Esophagus squamous epithelium (tissue), 4 donors: Measurements from ENCODE around the gene PIK3R5.

Experiments used
- POLR2A ChIP-seq, 4 donors: fragments of 450-650 bp; IDR thresholded peaks; one replicate each; pipeline ENCODE4 v1.6.1; 2017; ENCODE audit warnings: antibody characterized with exemption in 4 of 4, mild to moderate bottlenecking in 4 of 4, moderate library complexity in 3 of 4
- TF ChIP-seq, protein P1 (sequence below), 6 experiments: fragments of 450-650 bp in 4 of 6; fragments of 200-600 bp in 2 of 6; sonication (generic) in 2 of 6; IDR thresholded peaks; one replicate each; pipeline ENCODE4 v1.5.1; 2016 to 2019; ENCODE audit warnings: antibody characterized with exemption in 6 of 6, mild to moderate bottlenecking in 4 of 6, moderate library complexity in 4 of 6

- TF ChIP-seq, protein P1, sequence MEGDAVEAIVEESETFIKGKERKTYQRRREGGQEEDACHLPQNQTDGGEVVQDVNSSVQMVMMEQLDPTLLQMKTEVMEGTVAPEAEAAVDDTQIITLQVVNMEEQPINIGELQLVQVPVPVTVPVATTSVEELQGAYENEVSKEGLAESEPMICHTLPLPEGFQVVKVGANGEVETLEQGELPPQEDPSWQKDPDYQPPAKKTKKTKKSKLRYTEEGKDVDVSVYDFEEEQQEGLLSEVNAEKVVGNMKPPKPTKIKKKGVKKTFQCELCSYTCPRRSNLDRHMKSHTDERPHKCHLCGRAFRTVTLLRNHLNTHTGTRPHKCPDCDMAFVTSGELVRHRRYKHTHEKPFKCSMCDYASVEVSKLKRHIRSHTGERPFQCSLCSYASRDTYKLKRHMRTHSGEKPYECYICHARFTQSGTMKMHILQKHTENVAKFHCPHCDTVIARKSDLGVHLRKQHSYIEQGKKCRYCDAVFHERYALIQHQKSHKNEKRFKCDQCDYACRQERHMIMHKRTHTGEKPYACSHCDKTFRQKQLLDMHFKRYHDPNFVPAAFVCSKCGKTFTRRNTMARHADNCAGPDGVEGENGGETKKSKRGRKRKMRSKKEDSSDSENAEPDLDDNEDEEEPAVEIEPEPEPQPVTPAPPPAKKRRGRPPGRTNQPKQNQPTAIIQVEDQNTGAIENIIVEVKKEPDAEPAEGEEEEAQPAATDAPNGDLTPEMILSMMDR (IDR thresholded peaks at IDR 0.05): no peak
- no peak for TF ChIP-seq POLR2A (IDR thresholded peaks at IDR 0.05)
Measured at GRCh38 chr17:8941980-8942622, 23.4 kb downstream of the PIK3R5 start.
